HEK293 (cell line): ENCODE measurements around the gene NOP9.

ENCODE experiments used
- CTCF ChIA-PET: fragments of 350-600 bp; formaldehyde crosslinking; extraction: SDS; loops from one replicate; lab custom pipeline; 2021; ENCODE audit warnings: antibody characterized with exemption; lab: Yijun Ruan, JAX
- POLR2A ChIA-PET: fragments of 300-600 bp; formaldehyde crosslinking; extraction: SDS; loops from one replicate; lab custom pipeline; 2020; ENCODE audit warnings: antibody characterized with exemption, inconsistent platforms; lab: Yijun Ruan, JAX
- H3K27ac ChIP-seq: fragments of 200-500 bp; sonication (Bioruptor generic); 2 replicates; pipeline ENCODE4 v1.5.1; 2014; ENCODE audit warnings: low read depth, low read length, control low read depth, inconsistent platforms; ENCODE audit errors: extremely low read depth
- H3K36me3 ChIP-seq, 2 experiments: fragments of 200-500 bp in 1 of 2; sonication (Bioruptor generic) in 1 of 2; 1 replicate in 1 of 2; 2 replicates in 1 of 2; pipeline ENCODE4 v1.5.1; 2014 to 2017; ENCODE audit warnings: inconsistent platforms in 2 of 2, low read length in 2 of 2; ENCODE audit not compliant: control insufficient read depth in 2 of 2, insufficient read depth in 1 of 2
- H3K4me1 ChIP-seq: fragments of 200-500 bp; sonication (Bioruptor generic); 2 replicates; pipeline ENCODE4 v1.5.1; 2014; ENCODE audit warnings: mild to moderate bottlenecking, low read length, inconsistent platforms; ENCODE audit not compliant: control insufficient read depth, insufficient read depth
- H3K4me3 ChIP-seq: 2 replicates; pipeline ENCODE4 v1.5.1; 2011; ENCODE audit warnings: low read depth, mild to moderate bottlenecking, control low read depth, low read length, moderate library complexity
- H3K9me3 ChIP-seq: fragments of 200-500 bp; sonication (Bioruptor generic); 2 replicates; pipeline ENCODE4 v1.5.1; 2014; ENCODE audit warnings: low read depth, low read length, inconsistent platforms; ENCODE audit not compliant: control insufficient read depth, insufficient read depth
- BCL11B ChIP-seq: fragments of 450-650 bp; formaldehyde crosslinking; IDR thresholded peaks from 2 replicates; pipeline ENCODE4 v1.5.1; 2016; ENCODE audit warnings: low read depth, missing biosample characterization, missing genetic modification characterization
- KLF1 ChIP-seq: fragments of 450-650 bp; formaldehyde crosslinking; IDR thresholded peaks from 2 replicates; pipeline ENCODE4 v1.5.1; 2016; ENCODE audit warnings: missing biosample characterization, missing genetic modification characterization
- KLF7 ChIP-seq: fragments of 450-650 bp; formaldehyde crosslinking; IDR thresholded peaks from 2 replicates; pipeline ENCODE4 v1.5.1; 2016; ENCODE audit warnings: missing biosample characterization, missing genetic modification characterization, borderline replicate concordance
- PRDM2 ChIP-seq: fragments of 450-650 bp; formaldehyde crosslinking; IDR thresholded peaks from 2 replicates; pipeline ENCODE4 v1.5.1; 2016; ENCODE audit warnings: missing biosample characterization, missing genetic modification characterization, borderline replicate concordance
- ZBTB1 ChIP-seq: fragments of 450-650 bp; formaldehyde crosslinking; IDR thresholded peaks from 2 replicates; pipeline ENCODE4 v1.5.1; 2016; ENCODE audit warnings: missing biosample characterization, missing genetic modification characterization
- ZBTB8A ChIP-seq: fragments of 450-650 bp; formaldehyde crosslinking; IDR thresholded peaks from 2 replicates; pipeline ENCODE4 v1.5.1; 2016; ENCODE audit warnings: missing biosample characterization, missing genetic modification characterization
- ZFHX2 ChIP-seq: fragments of 450-650 bp; formaldehyde crosslinking; conservative IDR thresholded peaks from 2 replicates; pipeline ENCODE4 v1.5.1; 2016; ENCODE audit warnings: missing biosample characterization, missing genetic modification characterization
- ZFP3 ChIP-seq: fragments of 450-650 bp; formaldehyde crosslinking; IDR thresholded peaks from 2 replicates; pipeline ENCODE4 v1.5.1; 2016; ENCODE audit warnings: low read depth, missing biosample characterization, missing genetic modification characterization
- ZNF214 ChIP-seq: fragments of 450-650 bp; formaldehyde crosslinking; IDR thresholded peaks from 2 replicates; pipeline ENCODE4 v1.5.1; 2017; ENCODE audit warnings: missing biosample characterization, mild to moderate bottlenecking, missing genetic modification characterization, borderline replicate concordance
- ZNF473 ChIP-seq: fragments of 450-650 bp; formaldehyde crosslinking; IDR thresholded peaks from 2 replicates; pipeline ENCODE4 v1.5.1; 2017; ENCODE audit warnings: missing biosample characterization, missing genetic modification characterization
- ZNF501 ChIP-seq: fragments of 450-650 bp; formaldehyde crosslinking; IDR thresholded peaks from 2 replicates; pipeline ENCODE4 v1.5.1; 2016; ENCODE audit warnings: missing biosample characterization, missing genetic modification characterization
- ZNF585B ChIP-seq: fragments of 450-650 bp; formaldehyde crosslinking; IDR thresholded peaks from 2 replicates; pipeline ENCODE4 v1.5.1; 2016; ENCODE audit warnings: missing biosample characterization, missing genetic modification characterization
- TF ChIP-seq, protein P1 (sequence below): fragments of 450-650 bp; formaldehyde crosslinking; IDR thresholded peaks from 2 replicates; pipeline ENCODE4; 2016; ENCODE audit warnings: missing biosample characterization, missing genetic modification characterization
- TF ChIP-seq, protein P2 (sequence below): fragments of 450-650 bp; formaldehyde crosslinking; IDR thresholded peaks from 2 replicates; pipeline ENCODE4 v1.5.1; 2016; ENCODE audit warnings: missing biosample characterization, missing genetic modification characterization
- TF ChIP-seq, protein P3 (sequence below): fragments of 450-650 bp; formaldehyde crosslinking; conservative IDR thresholded peaks from 2 replicates; pipeline ENCODE4 v1.5.1; 2016; ENCODE audit warnings: low read depth, missing biosample characterization, missing genetic modification characterization
- TF ChIP-seq, protein P4 (sequence below): fragments of 450-650 bp; formaldehyde crosslinking; IDR thresholded peaks from 2 replicates; pipeline ENCODE4 v1.5.1; 2016; ENCODE audit warnings: missing biosample characterization, missing genetic modification characterization

NOP9 gene

DNA sequence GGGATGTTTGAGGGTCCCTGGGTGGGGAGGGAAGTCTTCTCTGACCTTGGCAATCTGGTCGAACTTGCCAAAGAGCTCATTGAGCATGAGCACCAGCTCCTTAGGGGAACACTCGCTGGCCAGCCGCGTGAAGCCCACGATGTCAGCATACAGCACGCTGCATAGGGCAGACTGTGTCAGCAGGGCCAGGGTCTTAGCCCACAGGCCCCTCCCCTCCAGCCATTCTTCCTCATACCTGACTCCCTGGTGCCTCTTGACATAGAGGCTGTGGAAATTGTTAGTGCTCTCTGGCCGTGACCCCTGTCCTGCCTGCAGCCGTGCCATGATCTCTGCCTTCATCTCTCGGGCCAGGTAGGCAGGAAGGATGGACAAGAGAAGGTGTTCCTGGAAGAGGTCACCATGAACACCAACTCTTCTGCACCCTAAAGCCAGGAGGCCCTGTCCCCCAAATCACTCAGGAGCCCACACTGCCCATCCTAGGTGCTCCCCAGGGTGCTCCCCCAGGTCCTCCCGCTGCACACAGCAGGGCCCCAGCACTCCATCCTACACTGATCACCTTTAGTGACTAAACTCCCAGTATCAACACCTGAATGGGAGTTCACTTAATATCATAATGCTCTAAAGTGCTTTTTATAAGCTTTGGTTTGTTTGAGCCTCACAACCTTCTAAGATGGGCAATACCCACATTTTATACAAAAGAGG, 31.5 kb downstream of the NOP9 start:
- Histone ChIP-seq H3K4me1 (peaks cover 4% of the 10 kb centered on the region; the same call in 1 of the 2 replicates), H3K36me3 (no peaks in the 10 kb centered on the region), H3K27ac (no peak overlapping the region), H3K4me3 (no peak overlapping the region), H3K9me3 (no peaks in the 10 kb centered on the region)
- POLR2A ChIA-PET = no interaction called here
- CTCF ChIA-PET = interaction anchor here (0.5 to 16.9 kb wide), 6 partner anchors 13 to 317 kb away, joined by 3 to 468 read pairs (median 3); partner anchors contain the start of genes CBLN3 and KHNYN
- no peak for TF ChIP-seq ZFP3 (tag by site-specific recombination)
- TF ChIP-seq ZNF501 (tag by site-specific recombination) = no peak
- TF ChIP-seq KLF1 (tag by site-specific recombination) = no peak

GRCh38 chr14:24331731-24332267, 32.1 kb downstream of the NOP9 start:
- Histone ChIP-seq H3K4me1 (peaks cover 4% of the 10 kb centered on the region; the same call in 1 of the 2 replicates), H3K4me3 (no peak overlapping the region), H3K9me3 (no peaks in the 10 kb centered on the region), H3K36me3 (no peaks in the 10 kb centered on the region), H3K27ac (no peak overlapping the region)
- CTCF ChIA-PET = interaction anchor here (0.6 to 16.9 kb wide), 12 partner anchors 13 to 317 kb away, joined by 3 to 468 read pairs (median 4); partner anchors contain the start of genes CBLN3 and KHNYN
- POLR2A ChIA-PET = interaction anchor here (0.6 to 2.6 kb wide), 3 partner anchors 110 to 143 kb away, joined by 3 to 12 read pairs (median 5); partner anchors contain the start of genes IPO4 and SDR39U1
- TF ChIP-seq, protein P1, sequence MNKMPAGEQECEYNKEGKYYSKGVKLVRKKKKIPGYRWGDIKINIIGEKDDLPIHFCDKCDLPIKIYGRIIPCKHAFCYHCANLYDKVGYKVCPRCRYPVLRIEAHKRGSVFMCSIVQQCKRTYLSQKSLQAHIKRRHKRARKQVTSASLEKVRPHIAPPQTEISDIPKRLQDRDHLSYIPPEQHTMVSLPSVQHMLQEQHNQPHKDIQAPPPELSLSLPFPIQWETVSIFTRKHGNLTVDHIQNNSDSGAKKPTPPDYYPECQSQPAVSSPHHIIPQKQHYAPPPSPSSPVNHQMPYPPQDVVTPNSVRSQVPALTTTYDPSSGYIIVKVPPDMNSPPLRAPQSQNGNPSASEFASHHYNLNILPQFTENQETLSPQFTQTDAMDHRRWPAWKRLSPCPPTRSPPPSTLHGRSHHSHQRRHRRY (tag by site-specific recombination) = no peak
- TF ChIP-seq, protein P2, sequence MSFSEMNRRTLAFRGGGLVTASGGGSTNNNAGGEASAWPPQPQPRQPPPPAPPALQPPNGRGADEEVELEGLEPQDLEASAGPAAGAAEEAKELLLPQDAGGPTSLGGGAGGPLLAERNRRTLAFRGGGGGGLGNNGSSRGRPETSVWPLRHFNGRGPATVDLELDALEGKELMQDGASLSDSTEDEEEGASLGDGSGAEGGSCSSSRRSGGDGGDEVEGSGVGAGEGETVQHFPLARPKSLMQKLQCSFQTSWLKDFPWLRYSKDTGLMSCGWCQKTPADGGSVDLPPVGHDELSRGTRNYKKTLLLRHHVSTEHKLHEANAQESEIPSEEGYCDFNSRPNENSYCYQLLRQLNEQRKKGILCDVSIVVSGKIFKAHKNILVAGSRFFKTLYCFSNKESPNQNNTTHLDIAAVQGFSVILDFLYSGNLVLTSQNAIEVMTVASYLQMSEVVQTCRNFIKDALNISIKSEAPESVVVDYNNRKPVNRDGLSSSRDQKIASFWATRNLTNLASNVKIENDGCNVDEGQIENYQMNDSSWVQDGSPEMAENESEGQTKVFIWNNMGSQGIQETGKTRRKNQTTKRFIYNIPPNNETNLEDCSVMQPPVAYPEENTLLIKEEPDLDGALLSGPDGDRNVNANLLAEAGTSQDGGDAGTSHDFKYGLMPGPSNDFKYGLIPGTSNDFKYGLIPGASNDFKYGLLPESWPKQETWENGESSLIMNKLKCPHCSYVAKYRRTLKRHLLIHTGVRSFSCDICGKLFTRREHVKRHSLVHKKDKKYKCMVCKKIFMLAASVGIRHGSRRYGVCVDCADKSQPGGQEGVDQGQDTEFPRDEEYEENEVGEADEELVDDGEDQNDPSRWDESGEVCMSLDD (tag by site-specific recombination) = no peak
- TF ChIP-seq ZFHX2 (no peak), ZNF473 (tag by site-specific recombination) (no peak), ZNF585B (no peak), ZBTB8A (no peak), KLF7 (no peak), PRDM2 (tag by site-specific recombination) (no peak), BCL11B (tag by site-specific recombination) (no peak), ZNF214 (tag by site-specific recombination) (no peak), ZBTB1 (no peak)
- TF ChIP-seq, protein P3, sequence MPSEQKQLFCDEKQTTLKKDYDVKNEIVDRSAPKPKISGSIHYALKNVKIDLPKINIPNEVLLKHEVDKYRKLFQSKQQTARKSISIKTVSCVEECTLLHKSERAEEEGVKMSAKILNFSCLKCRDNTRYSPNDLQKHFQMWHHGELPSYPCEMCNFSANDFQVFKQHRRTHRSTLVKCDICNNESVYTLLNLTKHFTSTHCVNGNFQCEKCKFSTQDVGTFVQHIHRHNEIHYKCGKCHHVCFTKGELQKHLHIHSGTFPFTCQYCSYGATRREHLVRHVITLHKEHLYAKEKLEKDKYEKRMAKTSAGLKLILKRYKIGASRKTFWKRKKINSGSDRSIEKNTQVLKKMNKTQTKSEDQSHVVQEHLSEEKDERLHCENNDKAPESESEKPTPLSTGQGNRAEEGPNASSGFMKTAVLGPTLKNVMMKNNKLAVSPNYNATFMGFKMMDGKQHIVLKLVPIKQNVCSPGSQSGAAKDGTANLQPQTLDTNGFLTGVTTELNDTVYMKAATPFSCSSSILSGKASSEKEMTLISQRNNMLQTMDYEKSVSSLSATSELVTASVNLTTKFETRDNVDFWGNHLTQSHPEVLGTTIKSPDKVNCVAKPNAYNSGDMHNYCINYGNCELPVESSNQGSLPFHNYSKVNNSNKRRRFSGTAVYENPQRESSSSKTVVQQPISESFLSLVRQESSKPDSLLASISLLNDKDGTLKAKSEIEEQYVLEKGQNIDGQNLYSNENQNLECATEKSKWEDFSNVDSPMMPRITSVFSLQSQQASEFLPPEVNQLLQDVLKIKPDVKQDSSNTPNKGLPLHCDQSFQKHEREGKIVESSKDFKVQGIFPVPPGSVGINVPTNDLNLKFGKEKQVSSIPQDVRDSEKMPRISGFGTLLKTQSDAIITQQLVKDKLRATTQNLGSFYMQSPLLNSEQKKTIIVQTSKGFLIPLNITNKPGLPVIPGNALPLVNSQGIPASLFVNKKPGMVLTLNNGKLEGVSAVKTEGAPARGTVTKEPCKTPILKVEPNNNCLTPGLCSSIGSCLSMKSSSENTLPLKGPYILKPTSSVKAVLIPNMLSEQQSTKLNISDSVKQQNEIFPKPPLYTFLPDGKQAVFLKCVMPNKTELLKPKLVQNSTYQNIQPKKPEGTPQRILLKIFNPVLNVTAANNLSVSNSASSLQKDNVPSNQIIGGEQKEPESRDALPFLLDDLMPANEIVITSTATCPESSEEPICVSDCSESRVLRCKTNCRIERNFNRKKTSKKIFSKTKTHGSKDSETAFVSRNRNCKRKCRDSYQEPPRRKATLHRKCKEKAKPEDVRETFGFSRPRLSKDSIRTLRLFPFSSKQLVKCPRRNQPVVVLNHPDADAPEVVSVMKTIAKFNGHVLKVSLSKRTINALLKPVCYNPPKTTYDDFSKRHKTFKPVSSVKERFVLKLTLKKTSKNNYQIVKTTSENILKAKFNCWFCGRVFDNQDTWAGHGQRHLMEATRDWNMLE (tag by site-specific recombination) = no peak
- TF ChIP-seq, protein P4, sequence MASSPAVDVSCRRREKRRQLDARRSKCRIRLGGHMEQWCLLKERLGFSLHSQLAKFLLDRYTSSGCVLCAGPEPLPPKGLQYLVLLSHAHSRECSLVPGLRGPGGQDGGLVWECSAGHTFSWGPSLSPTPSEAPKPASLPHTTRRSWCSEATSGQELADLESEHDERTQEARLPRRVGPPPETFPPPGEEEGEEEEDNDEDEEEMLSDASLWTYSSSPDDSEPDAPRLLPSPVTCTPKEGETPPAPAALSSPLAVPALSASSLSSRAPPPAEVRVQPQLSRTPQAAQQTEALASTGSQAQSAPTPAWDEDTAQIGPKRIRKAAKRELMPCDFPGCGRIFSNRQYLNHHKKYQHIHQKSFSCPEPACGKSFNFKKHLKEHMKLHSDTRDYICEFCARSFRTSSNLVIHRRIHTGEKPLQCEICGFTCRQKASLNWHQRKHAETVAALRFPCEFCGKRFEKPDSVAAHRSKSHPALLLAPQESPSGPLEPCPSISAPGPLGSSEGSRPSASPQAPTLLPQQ = no peak
